GM12878 (cell line): Measurements from ENCODE around the gene CCDC181.

Experiments used
- BRCA1 ChIP-seq: IDR thresholded peaks from 2 replicates; pipeline ENCODE4 v1.6.1; 2011; ENCODE audit warnings: low read depth, low read length, improper control_type of control experiment
- FOS ChIP-seq: IDR thresholded peaks from 3 replicates; pipeline ENCODE4 v1.6.1; 2011; ENCODE audit warnings: borderline replicate concordance; ENCODE audit not compliant: insufficient read length; ENCODE audit errors: extremely low read depth
- GABPA ChIP-seq: IDR thresholded peaks from 2 replicates; pipeline ENCODE4 v1.6.1; 2014; ENCODE audit warnings: antibody characterized with exemption, low read depth, mild to moderate bottlenecking, inconsistent platforms
- MAX ChIP-seq: IDR thresholded peaks from 2 replicates; pipeline ENCODE4 v1.6.1; 2012; ENCODE audit warnings: low read depth, low read length, improper control_type of control experiment
- SP1 ChIP-seq: IDR thresholded peaks from one replicate; pipeline ENCODE4 v1.6.1; 2011; ENCODE audit warnings: low read depth, low read length
- SREBF2 ChIP-seq: IDR thresholded peaks from 2 replicates; pipeline ENCODE4 v1.6.1; 2012; ENCODE audit warnings: mild to moderate bottlenecking, low read length
- TAF1 ChIP-seq: IDR thresholded peaks from 2 replicates; pipeline ENCODE4 v1.6.1; 2011; ENCODE audit warnings: mild to moderate bottlenecking, low read depth, low read length, borderline replicate concordance

- TF ChIP-seq TAF1 (no peak), GABPA (no peak), FOS (no peak), MAX (no peak), SP1 (no peak), SREBF2 (no peak), BRCA1 (no peak)
These were observed 81.2 kb downstream of the CCDC181 start for GRCh38 chr1:169346036-169346589.
